ENCODE measurements around the gene HSP90AB1.

Gene HSP90AB1

DNA sequence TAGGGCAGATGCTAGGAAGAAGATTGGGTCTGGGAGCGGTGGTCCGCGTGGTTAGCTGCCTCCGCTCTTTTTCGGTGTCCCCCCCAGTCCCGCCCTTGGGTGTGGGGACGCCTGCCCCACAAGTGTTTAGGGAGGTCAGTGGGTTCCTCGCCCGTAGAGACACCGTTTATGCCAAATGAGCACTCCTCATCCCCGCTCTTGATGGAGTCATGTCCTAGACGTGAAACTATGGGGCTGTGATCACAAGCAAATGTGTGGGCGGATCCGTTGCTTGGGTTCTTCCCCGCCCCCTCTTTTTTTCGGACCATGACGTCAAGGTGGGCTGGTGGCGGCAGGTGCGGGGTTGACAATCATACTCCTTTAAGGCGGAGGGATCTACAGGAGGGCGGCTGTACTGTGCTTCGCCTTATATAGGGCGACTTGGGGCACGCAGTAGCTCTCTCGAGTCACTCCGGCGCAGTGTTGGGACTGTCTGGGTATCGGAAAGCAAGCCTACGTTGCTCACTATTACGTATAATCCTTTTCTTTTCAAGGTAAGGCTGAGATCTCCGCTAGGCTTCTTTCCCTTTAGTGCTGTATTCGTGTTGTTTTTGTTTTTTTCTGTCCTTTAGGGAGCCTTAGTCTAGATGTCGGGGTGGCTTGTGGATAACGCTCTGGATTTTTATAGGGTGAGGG, at the start of gene HSP90AB1:
HSP90AB1 (plus strand) TSS at position 439 of the 675 bp plus-strand sequence. CDS start 1,529 bp downstream, outside the sequence.
- peak; percentile 95 for DNase-seq (ENCODE audit: low read depth)

GRCh38 chr6:44198684-44199083, 48.2 kb upstream of the HSP90AB1 start:
- no peak for DNase-seq (ENCODE audit: low read depth)

DNA sequence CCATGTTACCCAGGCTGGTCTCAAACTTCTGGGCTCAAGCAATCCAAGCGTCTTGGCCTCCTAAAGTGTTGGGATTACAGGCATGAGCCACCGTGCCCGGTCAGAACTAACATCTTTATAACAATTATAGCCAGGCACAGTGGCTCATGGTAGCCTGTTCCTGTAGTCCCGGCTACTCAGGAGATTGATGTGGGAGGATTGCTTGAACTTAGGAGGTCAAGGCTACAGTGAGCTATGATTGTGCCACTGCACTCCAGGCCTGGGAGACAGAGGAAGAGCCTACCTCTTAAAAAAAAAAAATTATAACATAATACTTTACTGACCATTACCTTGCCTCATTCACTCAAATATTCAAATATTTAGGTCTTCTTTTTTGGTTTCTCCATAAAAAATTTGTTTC, 47.0 kb upstream of the HSP90AB1 start:
- DNase-seq (ENCODE audit: low read depth) = no peak

GRCh38 chr6:44201200-44201599, 45.7 kb upstream of the HSP90AB1 start:
- no peak for DNase-seq (ENCODE audit: low read depth)

DNA sequence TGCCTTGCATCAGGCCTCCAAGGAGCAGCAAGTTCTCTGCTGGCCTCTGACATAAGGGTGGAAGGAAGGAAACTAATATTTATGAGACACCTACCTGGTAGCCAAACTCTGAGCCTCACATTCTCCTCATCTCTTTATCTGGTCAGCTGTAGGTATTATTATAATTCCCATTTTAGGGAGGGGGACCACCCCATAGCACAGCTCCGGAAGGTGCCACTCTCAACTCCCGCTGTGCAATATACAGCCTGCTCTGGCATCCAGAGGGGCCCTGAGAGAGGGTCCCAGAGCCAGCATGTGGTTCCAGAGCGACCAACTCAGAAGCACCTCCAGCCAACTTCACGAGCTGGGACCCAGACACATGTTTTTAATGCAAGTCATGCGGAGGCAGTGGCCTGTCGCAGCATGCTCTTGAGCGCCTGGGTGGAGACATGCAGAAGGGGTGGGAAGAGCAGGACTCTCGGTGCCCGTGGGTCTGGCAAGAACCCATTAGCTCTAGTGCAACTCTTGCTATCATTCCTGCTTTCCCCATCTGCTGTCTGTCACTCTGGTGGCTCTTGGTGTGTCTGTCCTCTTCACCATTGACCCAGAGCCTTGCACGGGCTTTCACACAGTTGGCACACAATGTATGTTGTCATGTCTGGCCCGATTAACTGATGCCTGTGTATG, 45.1 kb upstream of the HSP90AB1 start:
- no peak for DNase-seq (ENCODE audit: low read depth)

GRCh38 chr6:44202332-44202971, 44.4 kb upstream of the HSP90AB1 start:
- no peak for DNase-seq (ENCODE audit: low read depth)

- no peak for DNase-seq (ENCODE audit: low read depth)
Observed at GRCh38 chr6:44202972-44203750, 43.7 kb upstream of the HSP90AB1 start.

- no peak for DNase-seq (ENCODE audit: low read depth)
Observed at GRCh38 chr6:44203955-44204354, 42.9 kb upstream of the HSP90AB1 start.

DNA sequence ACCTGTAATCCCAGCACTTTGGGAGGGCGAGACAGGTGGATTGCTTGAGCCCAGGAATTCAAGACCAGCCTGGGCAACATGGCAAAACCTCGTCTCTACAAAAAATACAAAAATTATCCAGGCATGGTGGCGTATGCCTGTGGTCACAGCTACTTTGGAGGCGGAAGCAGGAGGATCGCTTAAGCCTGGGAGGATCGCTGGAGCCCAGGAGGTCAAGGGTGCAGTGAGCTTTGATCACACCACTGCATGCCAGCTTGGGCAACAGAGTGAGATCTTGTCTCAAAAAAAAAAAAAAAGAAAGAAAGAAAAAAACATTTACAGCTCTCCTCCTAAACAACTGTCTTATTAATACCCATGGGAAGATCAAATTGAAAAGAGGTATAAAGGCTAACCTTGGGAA, 38.9 kb upstream of the HSP90AB1 start:
- DNase-seq (ENCODE audit: low read depth) = no peak

- DNase-seq (ENCODE audit: low read depth) = no peak
Observed at GRCh38 chr6:44211284-44211683, 35.6 kb upstream of the HSP90AB1 start.

DNA sequence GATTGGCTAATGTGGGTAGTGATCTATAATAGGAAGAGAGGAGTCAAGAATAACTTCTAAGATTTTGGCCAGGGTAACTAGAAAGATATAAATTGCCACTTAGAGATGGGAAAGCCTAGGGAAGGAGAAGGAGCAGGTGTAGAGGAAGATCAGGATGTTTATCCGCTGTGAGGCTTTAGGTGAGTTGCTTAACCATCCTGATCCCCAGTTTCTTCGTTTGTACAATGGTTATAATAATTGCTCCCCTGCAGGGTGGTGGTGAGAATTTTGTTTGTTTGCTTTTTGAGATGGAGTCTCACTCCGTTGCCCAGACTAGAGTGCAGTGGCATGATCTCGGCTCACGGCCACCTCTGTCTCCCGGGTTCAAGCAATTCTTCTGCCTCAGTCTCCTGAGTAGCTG, 32.6 kb upstream of the HSP90AB1 start:
- DNase-seq (ENCODE audit: low read depth) = no peak

- no peak for DNase-seq (ENCODE audit: low read depth)
Observed at GRCh38 chr6:44216677-44217331, 30.1 kb upstream of the HSP90AB1 start, which contains the start of gene MYMX. Gene MYMX, plus strand, starts transcription at chr6:44216926. Its CDS starts 546 bp downstream, at chr6:44217472.

DNA sequence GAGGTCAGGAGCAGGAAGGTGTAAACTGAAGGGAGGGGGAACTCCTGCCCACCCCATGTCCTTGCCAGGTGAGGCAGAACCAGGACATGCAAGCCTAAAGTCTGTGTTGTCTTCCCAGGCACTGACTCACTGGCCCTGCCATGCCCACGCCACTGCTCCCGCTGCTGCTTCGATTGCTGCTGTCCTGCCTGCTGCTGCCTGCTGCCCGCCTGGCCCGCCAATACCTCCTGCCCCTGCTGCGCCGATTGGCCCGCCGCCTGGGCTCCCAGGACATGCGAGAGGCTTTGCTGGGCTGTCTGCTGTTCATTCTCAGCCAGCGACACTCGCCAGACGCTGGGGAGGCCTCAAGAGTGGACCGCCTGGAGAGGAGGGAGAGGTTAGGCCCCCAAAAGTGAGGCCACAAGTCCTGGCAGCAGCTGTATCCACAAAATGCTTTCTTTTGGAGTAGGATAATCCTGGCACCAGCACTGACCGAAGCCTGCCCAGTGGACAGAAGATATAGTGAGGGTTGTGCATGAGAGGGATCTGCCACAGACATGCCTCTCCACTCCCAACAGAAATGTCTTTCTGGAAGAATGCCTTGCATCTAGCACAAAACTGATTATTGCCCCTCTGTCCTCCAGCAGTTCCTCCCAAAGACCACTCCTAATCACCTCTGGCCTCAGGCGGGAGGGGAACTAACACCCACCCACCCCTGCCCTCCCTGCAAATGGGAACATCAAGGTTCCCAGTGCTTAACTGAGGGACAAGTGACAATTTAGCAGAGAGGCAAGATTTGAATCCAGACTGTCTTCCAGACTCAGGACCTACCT, 29.4 kb upstream of the HSP90AB1 start:
- no peak for DNase-seq (ENCODE audit: low read depth)

GRCh38 chr6:44219053-44219814, 27.7 kb upstream of the HSP90AB1 start:
- DNase-seq (ENCODE audit: low read depth) = no peak

DNA sequence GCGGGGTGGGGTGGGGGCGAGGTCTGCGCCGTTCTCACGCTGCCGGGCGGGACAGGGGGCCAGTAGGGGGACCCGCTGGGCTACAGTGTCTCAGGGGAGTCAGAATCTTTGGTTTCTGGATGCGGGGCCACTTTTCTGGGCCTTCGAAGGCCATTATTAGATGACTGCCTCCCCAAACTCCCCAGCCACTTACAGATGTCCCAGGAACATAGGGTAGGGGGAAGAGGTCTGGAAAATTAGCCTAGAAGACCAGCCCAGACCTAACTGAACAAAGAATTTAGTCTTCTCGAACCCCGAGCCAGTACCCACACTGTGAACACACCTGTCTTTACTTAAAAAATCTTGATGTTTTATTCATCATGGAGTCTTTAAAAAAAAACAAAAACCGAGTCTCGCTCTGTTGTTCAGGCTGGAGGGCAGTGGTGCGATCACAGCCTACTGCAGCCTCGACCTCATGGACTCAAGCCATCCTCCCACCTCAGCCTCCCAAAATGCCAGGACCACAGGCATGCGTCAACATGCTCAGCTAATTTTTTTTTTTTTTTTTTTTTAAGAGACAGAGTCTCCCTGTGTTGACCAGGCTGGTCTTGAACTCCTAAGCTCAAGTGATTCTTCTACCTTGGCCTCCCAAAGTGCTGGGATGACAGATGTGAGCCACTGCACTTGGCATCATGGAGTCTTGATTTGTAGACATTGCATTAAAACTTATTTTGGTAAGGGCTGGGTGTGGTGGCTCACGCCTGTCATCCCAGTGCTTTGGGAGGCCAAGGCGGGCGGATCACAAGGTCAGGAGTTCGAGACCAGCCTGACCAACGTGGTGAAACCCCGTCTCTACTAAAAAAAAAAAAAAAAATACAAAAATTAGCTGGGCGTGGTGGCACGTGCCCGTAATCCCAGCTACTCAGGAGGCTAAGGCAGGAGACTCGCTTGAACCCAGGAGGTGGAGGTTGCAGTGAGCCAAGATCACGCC, 26.8 kb upstream of the HSP90AB1 start:
- no peak for DNase-seq (ENCODE audit: low read depth)

GRCh38 chr6:44220913-44221290, 26.0 kb upstream of the HSP90AB1 start:
- DNase-seq (ENCODE audit: low read depth) = no peak

GRCh38 chr6:44221291-44221960, 25.5 kb upstream of the HSP90AB1 start:
- peak; percentile 51 for DNase-seq (ENCODE audit: low read depth)

DNA sequence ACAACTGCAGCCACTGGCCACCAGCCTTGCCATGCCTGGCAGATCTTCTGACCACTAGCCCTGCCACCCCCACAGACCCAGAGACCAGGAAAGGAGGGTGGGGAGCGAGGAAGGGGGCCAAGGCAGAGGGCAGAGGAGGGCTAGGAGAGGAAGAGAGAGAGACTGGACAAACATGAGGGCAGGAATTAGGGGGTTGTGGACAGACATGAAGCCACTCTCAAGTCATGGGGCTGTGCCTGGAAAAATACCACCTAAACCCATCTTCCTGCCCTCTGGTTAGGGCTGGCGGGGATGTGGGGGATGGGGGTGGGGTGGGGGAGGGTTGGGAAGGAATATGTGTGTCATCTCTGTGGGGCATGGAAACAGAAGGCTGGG, 25.0 kb upstream of the HSP90AB1 start:
- DNase-seq (ENCODE audit: low read depth) = no peak
